ENCODE measurements around the gene RBMY1D.
"Not testable (repeated sequence)": the region's sequence is repeated elsewhere in the genome, so short reads cannot be mapped to it uniquely, and the experiment has no call there.

Gene RBMY1D

GRCh38 chrY:21894426-21894825 lies at the start of gene RBMY1D:
RBMY1D (minus strand) TSS chrY:21894526; CDS start chrY:21892513, 2,013 bp downstream.
- DNase-seq (ENCODE audit: low read depth) = not testable (repeated sequence)

DNA sequence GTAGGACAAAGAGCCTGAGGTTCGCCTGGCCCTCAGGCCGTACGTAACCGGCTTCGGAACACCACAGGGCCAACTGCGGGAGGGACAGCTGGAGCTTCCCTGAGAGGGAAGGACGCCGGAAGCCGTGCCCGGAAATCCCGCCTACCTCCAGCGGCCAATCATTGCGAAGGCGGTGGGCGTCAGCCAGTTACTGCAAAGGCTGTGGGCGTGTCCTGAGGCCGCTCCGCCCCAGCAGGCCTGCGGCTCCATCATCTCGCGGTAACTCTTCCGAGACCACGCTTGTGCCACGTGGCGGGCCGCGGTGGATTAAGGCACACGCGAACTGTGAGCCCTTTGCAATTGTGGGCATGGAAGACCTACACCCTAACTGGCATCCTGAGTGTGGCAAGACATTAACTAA lies 23.6 kb upstream of the RBMY1D start, which contains the start of gene RBMY1E:
RBMY1E (minus strand) TSS at position 101 of the 400 bp plus-strand sequence. CDS start 1,978 bp downstream, outside the sequence.
- DNase-seq (ENCODE audit: low read depth) = not testable (repeated sequence)

GRCh38 chrY:21869407-21870076 lies 24.8 kb downstream of the RBMY1D start:
- DNase-seq (ENCODE audit: low read depth) = not testable (repeated sequence)

GRCh38 chrY:21845481-21845880 lies 48.8 kb downstream of the RBMY1D start:
- DNase-seq (ENCODE audit: low read depth) = no peak

GRCh38 chrY:21842090-21842489 lies 52.2 kb downstream of the RBMY1D start:
- DNase-seq (ENCODE audit: low read depth) = no peak

- no peak for DNase-seq (ENCODE audit: low read depth)
Measured at GRCh38 chrY:21839489-21839888, 54.8 kb downstream of the RBMY1D start.

DNA sequence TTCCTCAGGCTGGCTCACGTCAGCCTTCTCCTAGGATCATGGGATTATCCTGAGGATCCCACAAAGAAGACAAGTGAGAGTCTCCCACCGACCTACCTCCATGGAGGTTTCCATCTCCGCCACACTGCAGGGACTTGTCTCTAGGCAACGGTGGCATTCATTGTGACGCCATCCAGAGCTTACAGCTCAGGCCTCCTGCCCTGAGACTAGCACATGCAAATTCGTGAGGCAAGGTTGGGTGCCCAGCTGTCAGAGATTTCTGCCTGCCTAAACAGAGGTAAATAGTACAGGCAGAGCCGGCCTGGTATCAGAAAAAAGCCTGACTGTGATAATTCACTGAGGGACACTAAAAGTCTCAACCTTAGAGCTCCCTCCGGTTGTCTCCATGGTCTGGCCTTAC lies 58.0 kb downstream of the RBMY1D start:
- DNase-seq (ENCODE audit: low read depth) = no peak

DNA sequence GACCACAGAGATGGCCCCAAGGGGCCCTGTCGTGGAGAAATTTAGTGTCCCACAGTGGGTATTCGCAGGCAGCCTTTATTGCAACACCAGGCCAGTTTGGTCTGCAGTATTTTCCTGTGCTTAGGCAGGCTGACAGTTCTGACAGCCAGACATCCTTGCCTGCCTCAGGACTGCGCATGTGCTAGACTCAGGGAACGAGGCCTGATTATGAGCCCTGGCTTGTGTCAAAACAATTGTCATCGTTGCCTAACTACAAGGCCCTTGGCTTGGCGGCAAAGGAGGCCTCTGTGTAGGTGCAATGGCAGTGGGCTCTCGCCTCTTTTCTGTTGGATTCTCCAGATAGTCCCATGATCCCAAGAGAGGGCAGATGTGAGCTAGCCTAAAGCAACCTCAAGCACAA lies 59.3 kb downstream of the RBMY1D start:
- DNase-seq (ENCODE audit: low read depth) = no peak
